Dermis blood vessel endothelial cell (primary cell): ENCODE results near the gene IQSEC2. TPM values are rescaled to one million over a fixed set of nuclear protein-coding genes. Genes with fewer than 3 reads are reported as not detected.

Experiments used
- DNase-seq: peaks from one replicate; pipeline ENCODE4 v3.0.0; 2010
- total RNA-seq: library from RNA; depleted of rRNA; stranded (reverse); fragments of >200 nt; gene quantifications from 2 replicates; pipeline ENCODE4 v1.2.3, GENCODE V29; 2014

IQSEC2 gene
- total RNA-seq, 1 donor from 2014 or later = 3.9 TPM

DNA sequence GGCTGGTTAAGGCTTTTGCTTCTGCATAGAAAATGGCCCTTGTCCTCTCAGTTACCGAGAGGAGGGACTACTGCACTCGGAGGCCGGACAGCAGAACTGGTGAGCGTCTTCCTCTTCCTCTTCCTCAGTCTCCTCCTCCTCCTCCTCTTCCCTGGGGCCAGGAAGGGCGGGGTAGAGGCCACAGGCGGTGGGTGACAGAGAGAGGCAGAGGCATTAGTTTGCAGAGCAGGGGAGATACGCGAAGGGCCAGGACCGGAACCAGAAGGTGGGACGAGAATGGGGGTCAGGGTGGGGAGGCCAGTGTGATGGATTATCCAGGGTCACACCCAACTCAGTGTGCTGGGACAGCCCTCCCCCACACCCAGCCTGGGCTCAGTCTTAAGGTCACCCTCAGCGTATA is 14.5 kb downstream of the IQSEC2 start:
- no peak for DNase-seq

DNA sequence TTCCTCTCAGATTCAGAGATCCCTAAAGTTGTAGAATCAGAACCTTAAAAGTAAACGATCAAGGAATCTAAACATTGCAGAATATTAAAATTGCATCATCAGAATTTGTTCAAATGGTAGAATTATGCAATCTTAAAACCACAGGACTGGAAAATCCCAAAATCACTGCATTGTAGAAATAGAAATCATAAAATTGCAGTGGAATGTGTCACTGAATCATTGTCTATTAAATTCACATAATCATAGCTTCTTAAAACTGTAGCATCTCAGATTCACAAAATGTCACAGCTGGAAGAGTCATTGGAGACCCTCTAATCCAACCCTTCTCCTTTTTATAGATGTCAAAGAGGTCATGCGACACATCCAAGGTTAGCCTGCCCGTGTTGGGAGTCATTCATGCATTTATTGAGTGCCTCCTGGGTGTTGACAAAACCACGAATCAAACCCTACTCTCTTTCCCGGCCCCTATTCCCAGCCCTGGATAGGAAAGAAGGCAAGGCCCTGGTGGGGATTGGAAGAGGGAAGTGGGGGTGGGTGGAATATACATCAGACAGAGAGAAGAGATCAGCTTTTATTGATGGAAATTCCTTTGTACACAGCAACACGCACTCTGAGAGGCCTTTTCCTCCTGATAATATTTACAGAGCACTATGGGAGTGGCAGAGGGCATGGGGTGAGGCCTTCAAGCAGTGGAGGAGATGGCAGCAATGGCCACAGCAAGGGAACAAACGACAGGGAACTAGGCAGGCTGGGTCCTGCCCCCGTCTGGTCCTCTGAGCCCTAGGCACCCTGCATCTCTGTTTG is 15.4 kb downstream of the IQSEC2 start:
- no peak for DNase-seq

DNA sequence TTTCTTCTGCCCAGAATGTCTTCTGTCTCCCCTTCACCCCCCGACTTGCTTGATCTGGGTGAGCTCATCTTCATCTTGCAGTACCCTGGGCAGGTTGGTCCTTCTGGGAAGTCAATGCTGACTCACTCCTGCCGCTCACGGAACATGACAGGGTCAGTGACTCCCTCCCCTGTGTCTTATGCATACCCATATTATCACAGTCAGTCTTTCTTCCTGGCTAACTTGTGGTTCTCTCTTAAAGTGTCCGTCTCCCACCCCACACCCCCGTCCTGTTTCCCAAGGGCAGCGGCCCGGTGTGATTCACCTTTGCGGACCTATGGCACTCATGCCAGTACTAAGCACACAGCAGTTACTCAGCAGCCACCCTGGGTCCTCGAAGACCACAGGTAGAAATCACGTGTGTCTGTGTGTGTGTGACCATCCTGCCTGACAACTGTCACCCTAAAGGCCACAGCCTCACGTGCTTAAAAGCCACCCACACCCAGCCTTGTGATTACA is 17.7 kb downstream of the IQSEC2 start:
- DNase-seq = peak; percentile 51

DNA sequence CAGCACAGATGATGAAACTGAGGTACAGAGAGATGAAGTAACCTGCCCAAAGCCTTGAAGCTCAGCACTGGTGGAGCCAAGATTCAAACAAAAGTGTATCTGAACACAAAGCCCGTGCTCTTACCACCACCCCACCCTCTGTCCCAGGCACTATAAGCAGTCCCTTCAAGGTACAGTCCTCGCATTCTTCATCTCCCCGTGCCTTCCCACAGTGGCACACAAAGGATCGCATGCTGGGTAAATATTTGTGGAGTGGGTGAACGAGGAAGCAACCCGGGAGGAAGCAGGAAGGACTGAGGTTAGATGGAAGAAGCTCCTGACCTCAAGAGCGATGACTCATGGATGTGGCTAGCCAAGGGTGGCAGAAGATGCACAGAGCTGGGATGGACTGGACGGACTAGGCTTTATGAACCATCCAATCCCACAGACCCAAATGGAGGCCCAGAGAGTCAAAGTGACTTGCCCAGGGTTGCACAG is 18.4 kb downstream of the IQSEC2 start:
- peak; percentile 17 for DNase-seq

DNA sequence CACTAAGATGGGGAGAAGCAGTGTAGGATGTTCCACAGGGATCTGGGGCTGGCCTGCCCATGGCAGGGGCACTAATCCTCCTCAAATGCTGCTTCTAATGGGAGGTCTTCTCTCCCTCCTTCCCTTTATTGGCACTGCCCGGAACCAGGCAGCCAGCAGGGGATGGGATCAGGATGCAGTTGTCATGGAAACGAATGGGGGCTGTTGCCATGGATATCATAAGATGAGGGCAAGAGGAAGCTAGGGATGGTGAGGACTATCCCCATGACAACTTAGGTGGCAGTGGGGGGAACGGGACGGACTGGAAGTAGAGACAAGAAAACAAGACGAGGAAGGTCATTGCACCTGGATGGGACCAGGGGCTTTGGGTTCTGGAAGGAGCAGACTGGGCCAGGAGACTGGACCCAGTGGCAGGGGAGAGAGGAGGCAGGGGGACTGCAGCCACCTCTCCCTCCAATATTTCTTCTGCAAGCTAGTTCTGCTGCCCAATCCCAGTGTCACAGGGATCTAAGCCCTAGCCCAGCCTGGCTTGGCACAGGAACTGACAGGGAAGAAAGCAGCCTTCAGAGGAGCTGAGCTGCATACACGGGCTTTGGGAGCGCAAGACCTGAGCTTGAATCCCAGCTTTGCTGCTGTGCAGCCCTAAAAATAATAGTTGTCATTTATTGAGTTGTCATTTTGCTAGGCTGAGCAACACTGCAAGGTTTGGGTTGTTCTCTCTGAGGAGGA is 19.0 kb downstream of the IQSEC2 start:
- DNase-seq = no peak

DNA sequence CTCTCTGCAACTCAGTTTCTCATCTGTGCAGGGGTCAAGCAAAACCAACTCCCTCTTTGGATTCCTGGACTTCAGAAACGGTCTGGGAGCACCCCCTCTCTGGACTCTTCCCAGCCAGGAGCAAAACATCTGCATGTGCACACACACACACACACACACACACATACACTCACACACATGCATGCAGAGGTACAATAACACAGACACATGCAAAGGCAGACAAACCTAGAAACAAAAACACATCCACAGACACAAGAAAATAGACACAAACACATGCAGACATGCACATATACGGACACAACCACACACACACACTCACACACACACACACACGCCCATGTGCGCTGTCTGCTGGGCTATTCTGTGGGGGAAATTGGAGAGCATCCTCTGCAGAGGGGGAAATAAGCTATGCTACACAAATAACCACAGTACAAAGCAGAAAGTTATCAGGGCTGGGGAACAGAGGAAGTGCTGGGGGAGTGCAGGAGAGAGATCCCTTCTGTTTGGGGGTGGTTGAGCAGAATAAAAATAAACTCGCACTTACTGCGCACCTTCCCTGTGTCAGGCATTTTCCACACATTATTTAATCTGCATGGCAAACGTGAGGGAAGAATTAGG is 19.9 kb downstream of the IQSEC2 start:
- DNase-seq = no peak

DNA sequence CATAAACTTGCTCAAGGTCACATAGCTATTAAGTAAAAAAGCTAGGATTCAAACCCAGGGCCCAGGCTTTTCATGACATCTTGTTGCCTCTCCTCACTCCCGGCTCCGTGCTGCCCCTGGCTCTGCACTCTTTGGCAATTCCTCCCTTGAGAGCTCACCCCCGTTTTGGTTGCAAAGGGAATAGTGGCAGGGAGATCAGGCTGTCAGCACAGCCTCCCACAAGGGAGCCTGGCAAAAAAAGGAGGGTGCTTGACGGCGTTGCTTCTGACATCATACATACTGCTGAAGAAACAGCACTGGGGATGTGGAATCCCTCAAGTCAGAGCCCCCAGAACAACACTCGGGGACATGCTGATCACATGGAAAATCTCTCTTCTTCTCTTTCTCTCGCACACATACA is 20.5 kb downstream of the IQSEC2 start:
- DNase-seq = no peak

DNA sequence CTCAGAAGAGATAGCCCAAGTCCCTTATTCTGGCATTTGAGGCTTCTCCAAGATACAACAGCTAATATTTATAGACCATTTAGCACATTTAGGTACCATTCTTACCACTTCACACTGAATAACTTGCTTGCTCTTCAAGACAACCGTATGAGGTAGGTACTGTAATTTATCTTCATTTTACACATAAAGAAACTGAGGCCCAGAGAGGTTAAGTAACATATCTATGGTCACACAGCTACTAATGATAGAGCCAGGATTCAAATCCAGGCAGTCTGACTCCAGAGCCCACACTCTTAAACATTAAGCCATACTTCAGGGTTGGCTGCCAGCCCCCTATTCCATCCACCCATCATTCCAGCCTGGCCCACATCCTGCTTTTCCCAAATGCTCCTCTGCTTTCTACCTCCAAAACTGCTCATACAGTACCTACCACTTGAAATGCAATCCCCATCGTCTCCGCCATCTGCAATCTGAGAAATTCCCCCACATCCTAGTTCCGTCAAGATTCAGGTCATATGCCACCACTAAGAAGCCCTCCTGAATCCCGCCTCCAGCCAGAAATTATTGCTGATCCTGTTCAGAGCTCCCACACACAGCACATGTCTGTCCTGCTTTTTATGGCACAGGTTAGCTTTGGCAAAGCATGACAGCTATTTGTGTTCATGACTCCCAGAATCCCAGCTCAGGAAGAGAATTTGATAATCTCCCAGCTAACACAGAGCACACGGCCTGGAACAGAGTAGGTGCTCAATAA is 23.5 kb downstream of the IQSEC2 start:
- DNase-seq = no peak

DNA sequence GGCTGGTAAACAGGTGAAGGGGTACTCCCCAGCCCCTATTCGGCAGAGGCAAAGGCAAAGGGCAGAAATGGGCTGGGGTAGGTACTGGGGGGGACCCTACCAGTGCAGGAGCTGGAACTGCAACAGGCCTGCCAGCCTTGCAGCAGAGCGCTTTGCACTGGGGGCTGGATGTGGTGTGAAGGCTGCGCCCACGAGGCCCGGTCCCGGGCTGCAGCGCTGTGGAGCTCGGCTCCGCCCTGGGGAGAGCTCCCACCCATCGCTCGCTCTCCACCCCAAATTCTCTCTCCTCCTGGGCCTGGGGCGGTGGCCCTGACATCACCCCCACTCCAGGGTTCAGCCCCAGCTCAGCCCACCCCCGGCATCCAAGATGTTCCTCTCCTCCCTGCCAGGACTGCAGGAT is 24.2 kb downstream of the IQSEC2 start:
- no peak for DNase-seq

DNA sequence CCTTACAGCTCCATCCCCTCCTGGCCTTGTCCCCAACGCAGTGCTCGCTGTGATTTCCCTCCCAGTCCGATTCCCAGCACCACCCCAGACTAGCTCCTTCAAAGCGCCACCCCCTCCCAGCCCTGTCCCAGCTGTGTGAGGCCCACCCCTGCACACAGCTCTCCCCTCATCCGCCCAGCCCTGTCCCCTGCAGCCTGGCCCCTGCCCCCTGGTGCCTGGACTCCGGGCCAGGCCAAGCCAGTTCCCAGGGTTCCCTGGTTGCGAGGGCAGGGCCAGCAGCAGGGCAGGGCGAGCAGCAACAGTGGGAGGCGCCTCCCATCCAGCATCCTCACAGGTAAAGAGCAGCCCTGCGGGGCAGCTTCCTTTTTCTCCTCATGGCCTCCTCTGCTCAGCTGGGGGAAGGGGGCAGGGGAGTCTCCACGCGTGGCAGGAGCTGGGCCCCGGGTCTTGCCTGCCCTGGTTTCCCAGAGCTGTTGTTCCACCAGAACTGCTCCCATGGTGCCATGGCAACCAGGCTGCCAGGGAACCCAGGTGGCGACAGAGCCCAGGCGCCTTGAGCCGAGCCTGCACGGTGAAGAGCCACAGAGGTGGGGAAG is 24.8 kb downstream of the IQSEC2 start:
- DNase-seq = no peak

DNA sequence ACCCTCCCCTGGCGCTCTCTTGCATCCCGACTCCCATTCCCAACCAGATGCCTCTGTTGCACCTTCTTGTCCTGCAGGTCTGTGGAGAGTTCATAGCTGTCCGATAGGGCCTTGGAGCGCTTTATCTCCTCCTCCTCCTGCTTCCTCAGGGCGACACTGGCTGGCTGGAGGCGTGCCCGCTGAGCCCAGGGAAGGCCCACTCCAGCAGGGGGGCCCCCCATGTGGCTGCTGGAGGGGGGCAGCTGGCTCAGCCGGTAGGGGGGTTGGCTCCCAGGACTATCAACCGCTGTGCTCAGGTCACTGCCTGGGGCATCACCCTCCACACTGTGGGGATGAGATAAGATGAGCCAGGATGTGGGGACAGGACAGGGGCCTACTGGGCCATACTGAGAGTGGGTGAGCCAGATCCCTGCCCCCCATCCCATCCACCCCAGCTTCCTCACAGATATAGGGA is 25.6 kb downstream of the IQSEC2 start:
- DNase-seq = no peak

DNA sequence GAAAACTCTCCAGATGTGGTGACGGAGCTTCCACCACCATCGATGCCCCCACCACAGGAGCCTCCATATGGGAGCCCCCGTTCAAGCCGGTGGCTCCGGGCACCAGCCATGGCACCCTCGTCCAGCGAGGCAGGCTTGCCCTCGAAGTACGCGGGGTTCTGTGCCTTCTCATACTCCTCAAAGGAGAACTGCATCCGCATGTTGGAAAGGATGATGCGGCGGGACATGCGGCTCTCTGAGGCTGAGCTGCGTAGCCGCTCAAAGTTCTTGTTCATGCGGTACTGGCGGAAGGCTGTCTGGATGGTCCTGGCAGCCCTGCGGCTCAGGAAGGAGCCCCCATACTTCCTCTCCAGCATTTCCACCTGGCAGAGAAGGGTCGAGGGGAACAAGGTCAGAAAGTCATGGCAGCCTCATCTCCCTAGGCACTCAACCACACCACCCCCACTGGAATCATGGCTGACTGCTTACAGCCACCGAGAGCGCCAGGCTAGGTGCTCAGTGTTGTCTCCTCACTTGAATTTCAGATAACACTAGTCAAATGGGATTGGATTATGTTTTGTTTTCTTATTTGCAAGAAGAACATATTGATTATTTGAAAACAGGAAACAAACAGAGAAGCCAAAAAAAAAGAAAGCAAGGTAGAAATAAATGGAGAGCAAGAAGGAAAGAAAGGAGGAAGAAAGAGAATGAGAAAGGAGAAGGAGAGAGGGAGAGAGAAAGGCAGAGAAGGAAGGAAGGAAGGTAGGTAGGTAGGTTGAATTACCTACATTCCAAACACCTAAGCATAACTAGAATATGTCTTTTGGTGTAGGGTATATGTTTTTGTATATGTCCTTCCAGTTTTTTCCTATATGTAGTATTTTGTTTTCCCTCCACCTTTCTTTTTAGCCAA is 26.6 kb downstream of the IQSEC2 start:
- DNase-seq = no peak

DNA sequence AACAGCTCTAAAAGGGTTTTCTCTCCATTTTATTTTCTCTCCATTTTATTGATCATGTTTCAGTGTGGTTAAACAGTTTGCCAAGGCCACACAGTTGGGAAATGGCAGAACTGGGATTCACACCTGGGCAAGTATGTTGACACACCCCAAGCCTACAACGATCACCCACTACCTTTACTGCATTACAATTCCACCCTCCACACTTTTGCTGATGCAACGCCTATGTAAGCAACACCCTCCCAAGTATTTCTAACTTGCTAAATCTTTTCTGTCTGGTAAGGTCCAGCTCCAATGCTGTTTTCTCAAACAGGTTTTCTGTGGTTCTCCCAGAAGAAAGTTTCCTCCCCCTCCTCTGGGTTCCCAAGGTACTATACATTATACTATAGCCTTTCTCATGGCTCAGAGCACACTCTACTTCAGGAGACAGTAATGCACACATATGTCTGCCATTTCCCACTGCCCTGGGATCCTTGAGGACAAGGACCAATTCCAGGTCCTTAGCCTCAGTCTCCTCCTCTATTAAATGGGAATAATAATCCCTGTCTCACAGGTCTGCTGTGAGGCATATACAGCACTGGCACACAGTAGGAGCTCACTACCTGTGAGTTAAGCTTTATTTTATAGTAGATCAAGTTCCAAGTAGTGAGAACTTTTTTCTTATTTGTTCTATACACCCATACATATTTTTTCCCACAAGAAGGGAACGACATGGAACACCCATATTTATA is 27.9 kb downstream of the IQSEC2 start:
- no peak for DNase-seq

GRCh38 chrX:53251307-53251706 is 30.1 kb downstream of the IQSEC2 start:
- no peak for DNase-seq

GRCh38 chrX:53250556-53250955 is 30.8 kb downstream of the IQSEC2 start:
- no peak for DNase-seq

- no peak for DNase-seq
Measured at GRCh38 chrX:53249408-53250042, 31.9 kb downstream of the IQSEC2 start.

- DNase-seq = no peak
Measured at GRCh38 chrX:53247928-53248327, 33.5 kb downstream of the IQSEC2 start.

DNA sequence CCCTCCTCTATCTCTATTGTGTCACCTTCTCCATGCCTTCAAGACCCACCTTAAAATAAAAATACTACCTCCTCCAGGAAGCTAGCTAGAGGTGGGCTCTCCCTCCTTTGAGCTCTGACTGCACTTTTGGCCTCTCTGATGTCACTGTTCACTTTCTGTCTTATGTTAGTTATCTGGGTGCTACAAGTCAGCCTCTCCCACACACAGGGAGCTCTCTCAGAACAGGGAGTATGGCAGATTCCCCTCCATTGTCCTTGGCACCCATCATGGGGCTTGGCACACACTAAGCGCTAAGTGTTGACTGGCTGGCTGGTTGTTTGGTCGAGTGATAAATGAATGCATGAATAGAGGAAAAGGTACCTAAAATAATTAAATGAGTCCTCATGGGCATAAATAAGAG is 35.2 kb downstream of the IQSEC2 start:
- no peak for DNase-seq

DNA sequence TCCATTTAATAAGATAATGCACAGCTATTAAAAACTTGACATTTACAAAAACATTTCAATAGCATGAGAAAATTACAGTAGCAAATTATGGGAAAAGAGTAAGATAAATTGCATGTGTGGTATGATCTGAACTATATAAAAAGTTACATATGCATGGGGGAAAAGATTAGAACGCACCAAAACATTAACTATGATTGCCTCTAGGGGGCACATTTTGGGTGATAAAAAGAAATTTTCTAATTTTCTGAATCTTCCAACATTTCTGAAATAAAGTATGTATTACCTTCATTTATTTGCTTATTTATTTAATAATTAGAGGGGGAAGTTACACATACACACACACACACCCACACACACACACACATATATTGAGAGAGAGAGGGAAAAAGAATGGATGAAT is 36.8 kb downstream of the IQSEC2 start:
- no peak for DNase-seq

DNA sequence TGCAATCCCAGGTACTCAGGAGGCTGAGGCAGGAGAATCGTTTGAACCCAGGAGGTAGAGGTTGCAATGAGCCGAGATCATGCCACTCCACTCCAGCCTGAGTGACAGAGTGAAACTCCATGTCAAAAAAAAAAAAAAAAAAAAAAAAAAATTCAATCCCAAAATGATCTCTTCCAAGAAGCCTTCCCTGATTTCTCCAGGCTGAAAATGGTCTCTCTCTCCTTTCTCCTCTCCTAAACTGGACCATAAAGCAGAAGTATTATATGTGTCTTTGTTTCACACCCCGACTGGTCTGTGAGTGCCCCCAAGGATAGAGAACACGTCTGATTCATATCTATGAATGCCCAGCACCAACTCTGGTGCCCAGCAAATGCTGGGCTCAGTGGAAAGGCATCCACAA is 39.1 kb downstream of the IQSEC2 start:
- no peak for DNase-seq
